Ureter (tissue), 1 donor: ENCODE measurements around the gene GLI2. TPM values are rescaled to one million over a fixed set of nuclear protein-coding genes. Genes with fewer than 3 reads are reported as not detected.
A peak's percentile ranks its signal among the peaks of the same experiment; 100 is the strongest.

Experiments used
- DNase-seq: peaks from one replicate; pipeline ENCODE4 v3.0.0-alpha.2; 2020; ENCODE audit warnings: low spot score
- total RNA-seq: library from RNA; stranded (reverse); gene quantifications from one replicate; pipeline ENCODE4 v1.2.4, GENCODE V29; 2023
- donor health status: DM: yes; HTN: yes; CAD: no.

Gene GLI2
- total RNA-seq, 1 donor from 2014 or later = 9.8 TPM

- no peak for DNase-seq
These were observed 22.8 kb downstream of the GLI2 start for GRCh38 chr2:120758181-120759144.

GRCh38 chr2:120759543-120760331 lies 24.1 kb downstream of the GLI2 start:
- DNase-seq = no peak

GRCh38 chr2:120760446-120761135 lies 24.9 kb downstream of the GLI2 start:
- no peak for DNase-seq

- DNase-seq = no peak
These were observed 25.6 kb downstream of the GLI2 start for GRCh38 chr2:120761164-120761861.

GRCh38 chr2:120761911-120762310 lies 26.2 kb downstream of the GLI2 start:
- DNase-seq = no peak

- no peak for DNase-seq
These were observed 26.8 kb downstream of the GLI2 start for GRCh38 chr2:120762341-120763061.

DNA sequence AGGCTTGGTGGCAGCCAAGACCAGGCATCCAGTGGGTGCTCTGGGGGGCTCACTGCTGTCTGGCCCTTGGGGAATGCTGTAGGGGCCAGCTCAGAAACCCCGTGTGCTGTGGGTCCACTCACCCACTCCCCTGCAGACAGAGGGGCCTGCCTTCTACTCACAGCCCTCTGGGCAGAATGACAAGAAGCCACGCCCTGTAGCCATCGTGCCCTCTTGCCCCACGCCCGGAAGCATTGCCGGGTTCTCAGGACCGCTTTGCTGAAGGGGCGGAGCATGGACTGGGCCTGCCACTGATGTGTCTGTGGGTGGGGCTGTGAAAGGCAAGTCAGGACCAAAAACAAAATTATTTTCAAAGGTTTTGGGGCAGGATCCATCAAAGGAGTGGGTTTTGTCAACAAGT lies 27.8 kb downstream of the GLI2 start:
- no peak for DNase-seq

DNA sequence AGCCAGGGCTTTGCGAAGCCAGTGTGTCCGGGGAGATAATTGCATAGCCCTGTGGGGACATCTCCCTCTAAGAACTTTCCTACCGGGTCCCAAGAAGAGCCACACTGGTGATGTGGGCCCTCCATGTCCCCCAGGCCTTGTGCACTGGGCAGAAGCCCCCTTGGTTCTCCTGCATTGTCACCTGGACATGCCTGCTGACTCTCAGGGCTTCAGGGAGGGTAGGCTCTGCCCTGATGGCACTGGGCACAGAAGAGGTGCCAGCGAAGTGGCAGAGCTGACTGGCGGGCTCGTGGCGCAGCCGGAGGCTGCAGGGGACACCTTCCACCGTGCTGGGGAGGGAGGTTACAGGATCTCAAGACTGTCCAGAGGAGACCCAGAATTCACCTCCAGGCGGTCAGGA lies 28.3 kb downstream of the GLI2 start:
- DNase-seq = no peak

GRCh38 chr2:120764492-120764891 lies 28.8 kb downstream of the GLI2 start:
- no peak for DNase-seq

DNA sequence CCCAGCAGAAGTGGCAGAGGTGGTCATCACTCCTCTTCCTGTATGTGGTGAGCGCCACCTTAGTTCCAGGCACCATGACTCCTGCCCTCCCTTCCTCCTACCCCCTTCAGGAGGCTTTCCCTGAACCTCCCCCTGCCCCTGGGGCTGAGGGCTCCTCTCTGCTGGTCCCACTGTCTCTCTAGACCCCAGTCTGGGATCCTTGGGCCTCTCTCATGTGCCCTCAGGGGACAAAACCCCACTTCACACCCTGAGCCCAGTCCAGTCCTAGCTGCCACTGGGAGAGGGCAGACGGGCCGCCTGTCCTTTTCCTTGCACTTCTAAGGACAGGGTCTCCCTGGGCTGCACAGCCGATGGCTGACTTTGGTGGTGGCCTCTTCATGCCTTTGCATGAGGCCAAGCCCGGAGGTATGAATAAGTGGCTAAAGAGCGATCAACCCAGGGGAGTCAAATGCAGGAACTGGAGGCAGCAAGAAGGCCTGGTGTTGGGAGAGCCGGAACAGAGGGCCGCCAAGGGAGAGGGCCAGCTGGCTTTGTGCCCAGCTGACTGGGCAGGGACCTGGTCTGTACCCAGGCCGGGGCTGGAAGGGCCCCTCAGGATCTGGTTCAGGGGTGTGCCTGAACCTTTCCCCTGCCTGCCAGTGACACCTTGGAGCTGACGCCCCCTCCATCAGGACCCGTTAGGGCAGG lies 29.5 kb downstream of the GLI2 start:
- no peak for DNase-seq

- DNase-seq = peak; percentile 89
These were observed 30.2 kb downstream of the GLI2 start for GRCh38 chr2:120765678-120766469.

DNA sequence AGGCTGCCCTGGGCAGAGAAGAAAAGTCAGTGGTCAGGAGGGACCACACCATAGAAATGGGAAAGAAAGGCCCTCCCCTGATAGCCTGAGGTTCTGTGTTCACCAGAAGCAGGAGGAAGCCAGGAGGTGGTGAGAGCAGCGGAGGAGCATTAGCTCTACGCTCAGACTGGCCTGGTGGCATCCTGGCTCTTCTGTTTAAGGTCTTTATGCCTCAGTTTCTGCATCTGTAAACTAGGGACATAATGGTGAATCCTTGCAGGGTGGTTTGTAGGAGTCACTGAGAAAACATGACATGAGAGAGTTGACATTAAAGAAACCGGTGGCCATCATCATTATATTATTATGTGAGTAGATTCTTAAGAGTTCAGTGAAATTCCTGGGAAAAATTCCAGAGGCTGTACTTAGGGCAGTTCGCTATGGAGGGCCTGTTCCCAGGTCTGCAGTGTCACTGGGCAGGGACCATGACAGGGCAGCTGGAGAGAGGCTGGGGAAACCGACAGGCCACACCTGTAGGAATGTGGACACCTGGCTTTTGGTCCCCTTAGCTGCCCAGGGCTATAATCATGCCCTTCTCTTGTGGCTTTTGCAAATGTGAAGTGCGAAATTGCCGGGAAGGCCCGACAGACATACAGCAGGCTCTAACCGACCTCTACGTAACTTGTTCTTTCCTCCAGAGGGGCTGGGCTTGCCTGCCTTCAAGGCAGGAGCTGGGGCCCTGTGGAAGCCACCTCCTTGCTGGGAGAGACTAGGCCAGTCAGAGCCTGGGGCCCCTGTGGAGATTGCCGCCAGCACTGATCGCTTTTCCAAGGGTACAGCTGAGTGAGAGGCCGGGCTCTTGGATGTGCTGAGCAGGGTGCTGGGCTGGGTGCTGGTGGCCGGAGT lies 31.0 kb downstream of the GLI2 start:
- no peak for DNase-seq

GRCh38 chr2:120767486-120768005 lies 31.9 kb downstream of the GLI2 start:
- DNase-seq = no peak

DNA sequence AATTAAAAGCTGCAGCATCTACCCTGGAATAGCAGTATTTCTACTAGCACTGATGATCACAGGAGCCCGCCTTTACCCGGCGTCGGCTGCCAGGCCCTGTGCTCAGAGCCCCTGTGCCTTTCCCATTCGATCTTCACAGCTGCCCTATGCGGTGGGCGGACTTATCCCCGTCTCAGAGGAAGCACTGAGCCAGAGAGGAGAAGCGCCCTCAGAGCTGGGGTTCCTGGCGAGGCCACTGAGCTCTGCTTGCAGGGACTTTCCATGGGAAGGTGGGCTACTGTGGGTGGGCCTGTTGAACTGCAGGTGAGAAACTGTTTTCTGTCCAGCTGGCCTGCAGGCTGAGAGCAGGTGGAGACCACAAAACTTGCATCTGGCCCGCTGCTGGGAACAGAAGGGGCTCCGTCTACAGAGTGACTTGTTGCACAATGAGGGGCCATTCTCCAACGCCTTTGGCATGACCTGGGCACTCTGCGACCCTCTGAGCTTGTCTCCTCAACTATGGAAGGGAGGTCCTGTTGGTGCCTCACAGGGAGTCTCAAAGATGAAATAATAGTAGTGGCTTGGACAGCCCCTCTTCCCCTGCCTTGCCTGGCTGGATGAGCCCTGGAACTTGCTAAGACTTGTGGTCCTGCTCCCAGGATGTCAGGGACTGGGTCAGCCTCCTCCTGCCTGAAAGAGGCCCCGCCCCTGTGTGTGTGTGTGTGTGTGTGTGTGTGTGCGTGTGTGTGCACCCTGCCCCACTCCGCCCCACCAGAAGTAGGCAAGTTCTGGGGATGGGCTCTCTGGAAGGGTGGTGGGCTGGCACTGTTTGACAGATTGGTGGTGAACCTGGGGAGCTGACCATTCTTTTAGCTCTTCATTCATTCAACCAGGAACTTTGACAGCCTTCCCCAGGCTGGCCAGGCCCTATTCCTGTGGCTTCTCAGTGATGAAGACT lies 32.7 kb downstream of the GLI2 start:
- DNase-seq = no peak

DNA sequence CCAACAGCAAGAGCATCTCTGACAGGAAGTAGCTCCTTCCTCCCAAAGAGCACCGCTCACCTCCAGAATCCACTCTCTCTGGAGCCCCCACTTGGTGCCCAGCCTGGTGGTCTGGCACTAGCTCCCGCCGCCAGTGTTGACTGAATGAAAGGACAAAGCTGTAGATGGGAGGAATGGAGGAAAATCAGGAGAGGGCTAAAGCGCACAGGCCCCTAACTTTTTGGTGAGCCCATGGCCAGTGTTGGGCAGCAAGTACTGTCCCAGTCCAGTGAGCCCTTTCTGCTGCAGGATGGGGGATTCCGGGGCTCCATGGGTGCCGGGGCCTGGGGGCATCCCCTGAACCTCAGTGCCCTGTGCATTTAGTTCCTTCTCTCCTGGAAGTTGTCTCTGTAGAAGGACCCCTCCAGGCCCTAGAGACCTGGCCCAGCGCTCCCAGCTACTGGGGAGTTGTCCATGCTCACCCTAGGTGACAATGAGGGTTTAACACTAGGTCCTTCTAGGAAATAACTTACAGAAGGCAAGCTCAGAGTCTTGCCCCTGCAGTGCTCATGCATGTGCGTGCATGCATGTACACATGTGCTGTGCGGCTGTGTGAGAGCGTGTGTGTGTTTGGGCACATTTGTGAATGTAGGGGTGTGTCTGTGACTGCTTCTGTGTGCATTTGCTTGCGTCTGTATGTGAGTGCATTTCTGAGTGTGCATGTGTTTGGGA lies 33.6 kb downstream of the GLI2 start:
- DNase-seq = no peak

DNA sequence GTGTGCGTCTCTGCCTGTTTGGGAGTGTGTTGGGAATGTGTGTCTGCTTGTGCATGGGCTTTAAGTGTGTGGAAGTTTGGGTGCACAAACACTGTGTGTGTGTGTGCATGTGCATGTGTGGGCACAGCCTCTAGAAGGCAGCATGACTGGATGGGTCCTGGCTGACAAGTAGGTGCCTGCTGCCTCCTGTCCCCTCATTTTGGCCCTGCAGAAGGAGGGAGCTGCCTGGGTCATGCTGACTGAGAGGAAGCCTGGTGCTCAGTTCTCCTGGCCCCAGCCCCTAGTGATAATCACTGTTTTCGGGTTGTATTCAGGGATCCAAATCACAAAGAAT lies 34.1 kb downstream of the GLI2 start:
- no peak for DNase-seq

DNA sequence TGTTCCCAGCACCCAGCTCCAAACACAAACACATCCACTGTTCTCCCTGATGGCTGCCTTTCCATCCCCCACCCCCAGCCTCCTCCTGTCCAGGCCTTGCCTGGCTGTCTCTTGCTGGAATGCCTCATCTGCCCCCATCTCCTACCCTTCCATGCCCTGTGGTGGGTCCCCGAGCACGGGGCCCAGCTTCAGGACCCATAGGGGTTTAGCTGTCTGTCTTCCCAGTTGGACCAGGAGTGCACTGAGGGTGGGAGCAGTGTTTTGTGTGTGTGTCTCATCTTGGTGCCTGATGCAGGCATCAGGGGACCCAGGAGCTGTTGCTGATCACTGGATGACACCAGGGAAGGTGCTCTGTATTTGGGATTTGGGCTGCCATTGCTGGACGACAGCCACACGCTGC lies 34.5 kb downstream of the GLI2 start:
- DNase-seq = no peak
